ENCODE results near the gene DDX60. TPM values are rescaled to one million over a fixed set of nuclear protein-coding genes. Genes with fewer than 3 reads are reported as not detected.

Gene DDX60
- polyA plus RNA-seq, 1 of the 3 experiments (the other 2 are of a cell fraction): 2.7 TPM

DNA sequence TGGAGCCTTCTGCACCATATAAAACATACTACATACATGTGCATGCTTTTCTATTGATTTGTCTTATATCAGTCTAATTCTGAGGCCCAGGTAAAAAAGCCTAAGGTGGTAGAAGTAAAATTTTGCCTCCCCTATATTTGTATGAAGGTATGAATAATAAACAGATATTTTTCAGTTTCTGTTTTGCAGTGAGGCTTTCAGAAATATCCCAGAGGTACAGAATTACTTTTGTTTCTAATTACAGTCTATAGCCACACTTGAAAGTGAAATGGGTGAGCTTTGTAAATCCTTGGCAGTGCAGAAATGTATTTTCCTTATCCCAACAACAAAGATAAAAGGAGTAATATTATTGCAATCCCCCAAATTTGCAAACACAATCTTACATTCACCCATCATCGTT lies 59.5 kb downstream of the DDX60 start:
- ChIA-PET POLR2A (no interaction called here), CTCF (no interaction called here)
- H3K9me2 ChIP-seq: no peaks in the 10 kb centered on the region
- no peaks in the 10 kb centered on the region for H3K4me1 ChIP-seq (ENCODE audit: control insufficient read depth in 1 of 2, insufficient read depth in 2 of 2, low read depth in 1 of 2, low read length in 1 of 2)
- no peaks in the 10 kb centered on the region for H3K27me3 ChIP-seq (ENCODE audit: insufficient read depth)
- WGBS (ENCODE audit: low lambda C conversion rate): 89% methylated on average over 1 of the region's 1 CpG
- no peaks in the 10 kb centered on the region for H3K79me2 ChIP-seq (ENCODE audit: insufficient read depth)
- no peaks in the 10 kb centered on the region for H4K20me1 ChIP-seq (ENCODE audit: insufficient read depth)
- no peak for DNase-seq
- TF ChIP-seq GATA2 (CRISPR knock-in tag; IDR thresholded peaks at IDR 0.05): no peak
- TF ChIP-seq, protein P1, sequence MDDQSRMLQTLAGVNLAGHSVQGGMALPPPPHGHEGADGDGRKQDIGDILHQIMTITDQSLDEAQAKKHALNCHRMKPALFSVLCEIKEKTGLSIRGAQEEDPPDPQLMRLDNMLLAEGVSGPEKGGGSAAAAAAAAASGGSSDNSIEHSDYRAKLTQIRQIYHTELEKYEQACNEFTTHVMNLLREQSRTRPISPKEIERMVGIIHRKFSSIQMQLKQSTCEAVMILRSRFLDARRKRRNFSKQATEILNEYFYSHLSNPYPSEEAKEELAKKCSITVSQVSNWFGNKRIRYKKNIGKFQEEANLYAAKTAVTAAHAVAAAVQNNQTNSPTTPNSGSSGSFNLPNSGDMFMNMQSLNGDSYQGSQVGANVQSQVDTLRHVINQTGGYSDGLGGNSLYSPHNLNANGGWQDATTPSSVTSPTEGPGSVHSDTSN (IDR thresholded peaks at IDR 0.05): no peak
- TF ChIP-seq GABPA (IDR thresholded peaks at IDR 0.05; ENCODE audit: low read depth): no peak
- TF ChIP-seq RFX5 (IDR thresholded peaks at IDR 0.05; ENCODE audit: low read length): no peak
- no peak for TF ChIP-seq YY1 (IDR thresholded peaks at IDR 0.05; ENCODE audit: low read depth)
- no peak for TF ChIP-seq FOXJ3 (CRISPR knock-in tag; IDR thresholded peaks at IDR 0.05)
- TF ChIP-seq, protein P2, sequence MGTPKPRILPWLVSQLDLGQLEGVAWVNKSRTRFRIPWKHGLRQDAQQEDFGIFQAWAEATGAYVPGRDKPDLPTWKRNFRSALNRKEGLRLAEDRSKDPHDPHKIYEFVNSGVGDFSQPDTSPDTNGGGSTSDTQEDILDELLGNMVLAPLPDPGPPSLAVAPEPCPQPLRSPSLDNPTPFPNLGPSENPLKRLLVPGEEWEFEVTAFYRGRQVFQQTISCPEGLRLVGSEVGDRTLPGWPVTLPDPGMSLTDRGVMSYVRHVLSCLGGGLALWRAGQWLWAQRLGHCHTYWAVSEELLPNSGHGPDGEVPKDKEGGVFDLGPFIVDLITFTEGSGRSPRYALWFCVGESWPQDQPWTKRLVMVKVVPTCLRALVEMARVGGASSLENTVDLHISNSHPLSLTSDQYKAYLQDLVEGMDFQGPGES (IDR thresholded peaks at IDR 0.05; ENCODE audit: low read depth, low read length): no peak
- TF ChIP-seq CHD2 (IDR thresholded peaks at IDR 0.05; ENCODE audit: low read length, partially characterized antibody): no peak
- no peak for TF ChIP-seq MXI1 (IDR thresholded peaks at IDR 0.05; ENCODE audit: low read depth, low read length)
- no peak for TF ChIP-seq SIN3A (IDR thresholded peaks at IDR 0.05; ENCODE audit: borderline replicate concordance, low read depth, low read length)
- no peak for TF ChIP-seq EP300 (IDR thresholded peaks at IDR 0.05; ENCODE audit: borderline replicate concordance in 1 of 2, low read depth in 1 of 2, low read length in 1 of 2)
- TF ChIP-seq RAD21 (IDR thresholded peaks at IDR 0.05; ENCODE audit: low read length): no peak
- no peak for TF ChIP-seq ELF1 (IDR thresholded peaks at IDR 0.05)
- TF ChIP-seq TAF1 (IDR thresholded peaks at IDR 0.05; ENCODE audit: borderline replicate concordance, low read depth, low read length): no peak
- TF ChIP-seq, protein P3, sequence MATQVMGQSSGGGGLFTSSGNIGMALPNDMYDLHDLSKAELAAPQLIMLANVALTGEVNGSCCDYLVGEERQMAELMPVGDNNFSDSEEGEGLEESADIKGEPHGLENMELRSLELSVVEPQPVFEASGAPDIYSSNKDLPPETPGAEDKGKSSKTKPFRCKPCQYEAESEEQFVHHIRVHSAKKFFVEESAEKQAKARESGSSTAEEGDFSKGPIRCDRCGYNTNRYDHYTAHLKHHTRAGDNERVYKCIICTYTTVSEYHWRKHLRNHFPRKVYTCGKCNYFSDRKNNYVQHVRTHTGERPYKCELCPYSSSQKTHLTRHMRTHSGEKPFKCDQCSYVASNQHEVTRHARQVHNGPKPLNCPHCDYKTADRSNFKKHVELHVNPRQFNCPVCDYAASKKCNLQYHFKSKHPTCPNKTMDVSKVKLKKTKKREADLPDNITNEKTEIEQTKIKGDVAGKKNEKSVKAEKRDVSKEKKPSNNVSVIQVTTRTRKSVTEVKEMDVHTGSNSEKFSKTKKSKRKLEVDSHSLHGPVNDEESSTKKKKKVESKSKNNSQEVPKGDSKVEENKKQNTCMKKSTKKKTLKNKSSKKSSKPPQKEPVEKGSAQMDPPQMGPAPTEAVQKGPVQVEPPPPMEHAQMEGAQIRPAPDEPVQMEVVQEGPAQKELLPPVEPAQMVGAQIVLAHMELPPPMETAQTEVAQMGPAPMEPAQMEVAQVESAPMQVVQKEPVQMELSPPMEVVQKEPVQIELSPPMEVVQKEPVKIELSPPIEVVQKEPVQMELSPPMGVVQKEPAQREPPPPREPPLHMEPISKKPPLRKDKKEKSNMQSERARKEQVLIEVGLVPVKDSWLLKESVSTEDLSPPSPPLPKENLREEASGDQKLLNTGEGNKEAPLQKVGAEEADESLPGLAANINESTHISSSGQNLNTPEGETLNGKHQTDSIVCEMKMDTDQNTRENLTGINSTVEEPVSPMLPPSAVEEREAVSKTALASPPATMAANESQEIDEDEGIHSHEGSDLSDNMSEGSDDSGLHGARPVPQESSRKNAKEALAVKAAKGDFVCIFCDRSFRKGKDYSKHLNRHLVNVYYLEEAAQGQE (IDR thresholded peaks at IDR 0.05; ENCODE audit: low read depth, low read length): no peak
- TF ChIP-seq, protein P4, sequence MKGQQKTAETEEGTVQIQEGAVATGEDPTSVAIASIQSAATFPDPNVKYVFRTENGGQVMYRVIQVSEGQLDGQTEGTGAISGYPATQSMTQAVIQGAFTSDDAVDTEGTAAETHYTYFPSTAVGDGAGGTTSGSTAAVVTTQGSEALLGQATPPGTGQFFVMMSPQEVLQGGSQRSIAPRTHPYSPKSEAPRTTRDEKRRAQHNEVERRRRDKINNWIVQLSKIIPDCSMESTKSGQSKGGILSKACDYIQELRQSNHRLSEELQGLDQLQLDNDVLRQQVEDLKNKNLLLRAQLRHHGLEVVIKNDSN (IDR thresholded peaks at IDR 0.05; ENCODE audit: borderline replicate concordance, low read depth): no peak
- TF ChIP-seq POLR2AphosphoS5 (IDR thresholded peaks at IDR 0.05; ENCODE audit: low read depth, low read length): no peak
- TF ChIP-seq, protein P5, sequence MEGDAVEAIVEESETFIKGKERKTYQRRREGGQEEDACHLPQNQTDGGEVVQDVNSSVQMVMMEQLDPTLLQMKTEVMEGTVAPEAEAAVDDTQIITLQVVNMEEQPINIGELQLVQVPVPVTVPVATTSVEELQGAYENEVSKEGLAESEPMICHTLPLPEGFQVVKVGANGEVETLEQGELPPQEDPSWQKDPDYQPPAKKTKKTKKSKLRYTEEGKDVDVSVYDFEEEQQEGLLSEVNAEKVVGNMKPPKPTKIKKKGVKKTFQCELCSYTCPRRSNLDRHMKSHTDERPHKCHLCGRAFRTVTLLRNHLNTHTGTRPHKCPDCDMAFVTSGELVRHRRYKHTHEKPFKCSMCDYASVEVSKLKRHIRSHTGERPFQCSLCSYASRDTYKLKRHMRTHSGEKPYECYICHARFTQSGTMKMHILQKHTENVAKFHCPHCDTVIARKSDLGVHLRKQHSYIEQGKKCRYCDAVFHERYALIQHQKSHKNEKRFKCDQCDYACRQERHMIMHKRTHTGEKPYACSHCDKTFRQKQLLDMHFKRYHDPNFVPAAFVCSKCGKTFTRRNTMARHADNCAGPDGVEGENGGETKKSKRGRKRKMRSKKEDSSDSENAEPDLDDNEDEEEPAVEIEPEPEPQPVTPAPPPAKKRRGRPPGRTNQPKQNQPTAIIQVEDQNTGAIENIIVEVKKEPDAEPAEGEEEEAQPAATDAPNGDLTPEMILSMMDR (IDR thresholded peaks at IDR 0.05): no peak
- no peak overlapping the region for H3K27ac ChIP-seq (ENCODE audit: low read depth in 2 of 2, low read length in 1 of 2)
- H3K9me3 ChIP-seq: no peaks in the 10 kb centered on the region
- no peaks in the 10 kb centered on the region for H3F3A ChIP-seq (replicated peaks; ENCODE audit: insufficient read depth)
- H3K4me2 ChIP-seq: no peak overlapping the region
- H3K9ac ChIP-seq: no peak overlapping the region
- no peak overlapping the region for H2AFZ ChIP-seq (ENCODE audit: low read depth)
- peaks cover 0 to 2% of the 10 kb centered on the region in 2 experiments for H3K36me3 ChIP-seq (replicated peaks in 1 of 2; ENCODE audit: control insufficient read depth in 1 of 2, insufficient read depth in 2 of 2, low read length in 1 of 2)
- H3K4me3 ChIP-seq (ENCODE audit: low read depth in 2 of 2, low read length in 1 of 2): no peak overlapping the region
